OCI-LY1 (cell line): ENCODE results near the gene FMN1.

Experiments
- EZH2 ChIP-seq: fragments of 200-600 bp; sonication (generic), shearing (Covaris generic); IDR thresholded peaks from 2 replicates; pipeline ENCODE4 v1.8.0; 2017; ENCODE audit warnings: borderline replicate concordance, mixed run types, mild to moderate bottlenecking, antibody characterized with exemption, low read length, moderate library complexity, mixed read lengths
- TF ChIP-seq, protein P1 (sequence below): fragments of 200-600 bp; sonication (generic), shearing (Covaris generic); IDR thresholded peaks from 2 replicates; pipeline ENCODE4 v1.5.1; 2017; ENCODE audit warnings: mild to moderate bottlenecking, antibody characterized with exemption, low read length, moderate library complexity, mixed read lengths

DNA sequence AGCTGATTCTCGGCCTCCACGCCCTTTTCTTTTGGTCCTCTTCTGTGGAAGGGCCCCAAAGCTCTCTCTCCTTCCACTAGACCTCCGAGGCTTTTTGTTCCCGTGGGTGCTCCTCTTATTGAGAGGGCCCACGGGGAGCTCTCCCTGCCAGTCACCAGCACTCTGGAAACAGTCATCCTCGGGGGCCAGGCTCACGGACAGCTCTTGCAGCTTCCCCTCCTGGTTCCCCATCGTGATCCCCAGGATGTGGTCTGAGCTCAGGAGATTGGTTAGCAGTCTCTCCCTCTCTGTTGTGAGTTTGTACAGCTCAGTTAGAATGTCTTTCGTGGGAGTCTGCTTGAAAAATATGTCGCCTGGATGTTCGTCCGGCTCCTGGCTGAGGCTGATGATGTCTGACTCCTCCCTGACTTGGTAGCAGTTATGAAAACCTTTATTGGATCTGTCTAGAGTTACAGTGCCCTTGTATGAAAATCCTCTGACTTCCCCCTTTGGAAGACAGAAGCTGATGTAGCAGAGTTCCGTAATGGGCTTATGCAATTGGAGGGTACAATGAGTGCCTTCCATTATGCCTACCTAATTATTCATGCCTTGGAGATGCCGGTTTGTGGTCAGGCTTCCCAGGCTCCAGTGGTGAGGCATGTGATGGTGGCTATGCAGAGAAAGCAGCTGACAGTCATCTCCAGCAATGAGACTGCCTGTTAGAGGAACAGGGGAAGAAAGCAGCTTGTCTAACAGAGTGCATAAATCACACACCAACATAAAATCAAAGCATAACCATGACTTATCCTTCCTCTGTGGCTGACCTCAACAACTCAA, 40.0 kb downstream of the FMN1 start:
- TF ChIP-seq, protein P1, sequence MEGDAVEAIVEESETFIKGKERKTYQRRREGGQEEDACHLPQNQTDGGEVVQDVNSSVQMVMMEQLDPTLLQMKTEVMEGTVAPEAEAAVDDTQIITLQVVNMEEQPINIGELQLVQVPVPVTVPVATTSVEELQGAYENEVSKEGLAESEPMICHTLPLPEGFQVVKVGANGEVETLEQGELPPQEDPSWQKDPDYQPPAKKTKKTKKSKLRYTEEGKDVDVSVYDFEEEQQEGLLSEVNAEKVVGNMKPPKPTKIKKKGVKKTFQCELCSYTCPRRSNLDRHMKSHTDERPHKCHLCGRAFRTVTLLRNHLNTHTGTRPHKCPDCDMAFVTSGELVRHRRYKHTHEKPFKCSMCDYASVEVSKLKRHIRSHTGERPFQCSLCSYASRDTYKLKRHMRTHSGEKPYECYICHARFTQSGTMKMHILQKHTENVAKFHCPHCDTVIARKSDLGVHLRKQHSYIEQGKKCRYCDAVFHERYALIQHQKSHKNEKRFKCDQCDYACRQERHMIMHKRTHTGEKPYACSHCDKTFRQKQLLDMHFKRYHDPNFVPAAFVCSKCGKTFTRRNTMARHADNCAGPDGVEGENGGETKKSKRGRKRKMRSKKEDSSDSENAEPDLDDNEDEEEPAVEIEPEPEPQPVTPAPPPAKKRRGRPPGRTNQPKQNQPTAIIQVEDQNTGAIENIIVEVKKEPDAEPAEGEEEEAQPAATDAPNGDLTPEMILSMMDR = no peak
- TF ChIP-seq EZH2 = no peak
